NT2/D1 (cell line): Measurements from ENCODE around the gene TSHR.

Experiments used
- SUZ12 ChIP-seq: IDR thresholded peaks from 2 replicates; pipeline ENCODE4 v1.6.1; 2011; ENCODE audit not compliant: insufficient read length, insufficient read depth; ENCODE audit errors: extremely low read depth
- YY1 ChIP-seq: IDR thresholded peaks from 2 replicates; pipeline ENCODE4 v1.6.1; 2011; ENCODE audit not compliant: insufficient read length, insufficient read depth
- ZNF274 ChIP-seq: IDR thresholded peaks from 2 replicates; pipeline ENCODE4 v1.6.1; 2011; ENCODE audit warnings: mild to moderate bottlenecking, low read depth, low read length

GRCh38 chr14:81105961-81106360 lies 150.5 kb downstream of the TSHR start:
- no peak for TF ChIP-seq SUZ12
- no peak for TF ChIP-seq ZNF274
- TF ChIP-seq YY1, result no peak
